PFSK-1 (cell line): ENCODE results near the gene ARHGAP12.

ENCODE experiments used
- POLR2AphosphoS5 ChIP-seq: IDR thresholded peaks from 2 replicates; pipeline ENCODE4 v1.6.1; 2012; ENCODE audit warnings: low read depth, mild to moderate bottlenecking, control low read depth, low read length, moderate library complexity
- SIN3A ChIP-seq: IDR thresholded peaks from 2 replicates; pipeline ENCODE4 v1.6.1; 2012; ENCODE audit warnings: mild to moderate bottlenecking, low read length, moderate library complexity, borderline replicate concordance; ENCODE audit not compliant: insufficient read depth
- TAF1 ChIP-seq: IDR thresholded peaks from 2 replicates; pipeline ENCODE4 v1.6.1; 2012; ENCODE audit warnings: low read length, control low read depth, borderline replicate concordance; ENCODE audit not compliant: insufficient read depth
- TF ChIP-seq, protein P1 (sequence below), 2 experiments: IDR thresholded peaks; 2 replicates each; pipeline versions ENCODE4 v1.6.1 to v1.8.0; 2011 to 2012; ENCODE audit warnings: low read depth in 2 of 2, low read length in 2 of 2, control low read depth in 1 of 2, inconsistent platforms in 1 of 2, mild to moderate bottlenecking in 1 of 2, moderate library complexity in 1 of 2; ENCODE audit not compliant: insufficient read depth in 1 of 2

DNA sequence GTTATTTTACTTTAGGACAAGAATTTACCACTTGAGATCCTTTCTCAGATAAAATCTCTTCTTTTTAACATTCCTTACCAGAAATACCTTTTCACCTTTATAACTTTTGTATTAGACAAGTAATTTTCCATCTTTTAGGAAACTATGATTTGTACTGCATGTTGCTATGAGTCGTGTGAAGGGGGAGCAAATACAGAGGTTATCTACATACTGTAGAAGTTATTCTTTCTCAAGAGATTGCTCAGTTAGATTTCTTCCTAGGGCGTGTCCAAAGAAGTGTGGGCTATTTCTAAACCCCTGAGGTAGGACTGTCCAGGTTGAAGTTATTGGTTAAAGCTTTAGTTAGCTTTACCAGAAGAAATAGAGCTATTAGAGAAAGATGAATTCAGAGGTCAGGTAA is 30.2 kb upstream of the ARHGAP12 start:
- no peak for TF ChIP-seq SIN3A
- TF ChIP-seq, protein P1, sequence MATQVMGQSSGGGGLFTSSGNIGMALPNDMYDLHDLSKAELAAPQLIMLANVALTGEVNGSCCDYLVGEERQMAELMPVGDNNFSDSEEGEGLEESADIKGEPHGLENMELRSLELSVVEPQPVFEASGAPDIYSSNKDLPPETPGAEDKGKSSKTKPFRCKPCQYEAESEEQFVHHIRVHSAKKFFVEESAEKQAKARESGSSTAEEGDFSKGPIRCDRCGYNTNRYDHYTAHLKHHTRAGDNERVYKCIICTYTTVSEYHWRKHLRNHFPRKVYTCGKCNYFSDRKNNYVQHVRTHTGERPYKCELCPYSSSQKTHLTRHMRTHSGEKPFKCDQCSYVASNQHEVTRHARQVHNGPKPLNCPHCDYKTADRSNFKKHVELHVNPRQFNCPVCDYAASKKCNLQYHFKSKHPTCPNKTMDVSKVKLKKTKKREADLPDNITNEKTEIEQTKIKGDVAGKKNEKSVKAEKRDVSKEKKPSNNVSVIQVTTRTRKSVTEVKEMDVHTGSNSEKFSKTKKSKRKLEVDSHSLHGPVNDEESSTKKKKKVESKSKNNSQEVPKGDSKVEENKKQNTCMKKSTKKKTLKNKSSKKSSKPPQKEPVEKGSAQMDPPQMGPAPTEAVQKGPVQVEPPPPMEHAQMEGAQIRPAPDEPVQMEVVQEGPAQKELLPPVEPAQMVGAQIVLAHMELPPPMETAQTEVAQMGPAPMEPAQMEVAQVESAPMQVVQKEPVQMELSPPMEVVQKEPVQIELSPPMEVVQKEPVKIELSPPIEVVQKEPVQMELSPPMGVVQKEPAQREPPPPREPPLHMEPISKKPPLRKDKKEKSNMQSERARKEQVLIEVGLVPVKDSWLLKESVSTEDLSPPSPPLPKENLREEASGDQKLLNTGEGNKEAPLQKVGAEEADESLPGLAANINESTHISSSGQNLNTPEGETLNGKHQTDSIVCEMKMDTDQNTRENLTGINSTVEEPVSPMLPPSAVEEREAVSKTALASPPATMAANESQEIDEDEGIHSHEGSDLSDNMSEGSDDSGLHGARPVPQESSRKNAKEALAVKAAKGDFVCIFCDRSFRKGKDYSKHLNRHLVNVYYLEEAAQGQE (IDR thresholded peaks at IDR 0.05; ENCODE audit: insufficient read depth in 1 of 2, low read depth in 2 of 2, low read length in 2 of 2), result no peak
- TF ChIP-seq POLR2AphosphoS5, result no peak
- no peak for TF ChIP-seq TAF1
